ENCODE data around the gene SORCS3.

DNA sequence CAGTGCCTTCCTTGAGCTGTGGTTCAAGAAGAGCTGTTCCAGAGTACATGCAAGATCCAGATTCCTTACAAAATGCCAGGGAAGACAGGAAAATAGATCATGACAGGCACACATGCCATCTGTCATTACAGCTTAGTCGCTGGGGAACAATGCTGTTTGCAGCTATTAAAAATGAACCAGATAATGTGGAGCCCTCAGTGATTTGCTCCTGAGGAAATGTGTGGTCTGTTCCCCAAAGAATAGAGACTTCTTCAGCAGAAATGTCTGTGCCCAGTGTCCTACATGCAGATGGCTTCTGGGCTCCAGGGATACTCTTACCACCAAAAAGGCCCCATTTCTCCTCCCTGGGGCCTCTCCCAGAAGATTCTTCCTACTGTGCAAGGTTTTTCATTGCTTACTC is 627.9 kb downstream of the SORCS3 start:
- TF ChIP-seq, protein P1, sequence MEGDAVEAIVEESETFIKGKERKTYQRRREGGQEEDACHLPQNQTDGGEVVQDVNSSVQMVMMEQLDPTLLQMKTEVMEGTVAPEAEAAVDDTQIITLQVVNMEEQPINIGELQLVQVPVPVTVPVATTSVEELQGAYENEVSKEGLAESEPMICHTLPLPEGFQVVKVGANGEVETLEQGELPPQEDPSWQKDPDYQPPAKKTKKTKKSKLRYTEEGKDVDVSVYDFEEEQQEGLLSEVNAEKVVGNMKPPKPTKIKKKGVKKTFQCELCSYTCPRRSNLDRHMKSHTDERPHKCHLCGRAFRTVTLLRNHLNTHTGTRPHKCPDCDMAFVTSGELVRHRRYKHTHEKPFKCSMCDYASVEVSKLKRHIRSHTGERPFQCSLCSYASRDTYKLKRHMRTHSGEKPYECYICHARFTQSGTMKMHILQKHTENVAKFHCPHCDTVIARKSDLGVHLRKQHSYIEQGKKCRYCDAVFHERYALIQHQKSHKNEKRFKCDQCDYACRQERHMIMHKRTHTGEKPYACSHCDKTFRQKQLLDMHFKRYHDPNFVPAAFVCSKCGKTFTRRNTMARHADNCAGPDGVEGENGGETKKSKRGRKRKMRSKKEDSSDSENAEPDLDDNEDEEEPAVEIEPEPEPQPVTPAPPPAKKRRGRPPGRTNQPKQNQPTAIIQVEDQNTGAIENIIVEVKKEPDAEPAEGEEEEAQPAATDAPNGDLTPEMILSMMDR (IDR thresholded peaks at IDR 0.05): no peak
- TF ChIP-seq POLR2AphosphoS5 (IDR thresholded peaks at IDR 0.05; ENCODE audit: insufficient read depth in 1 of 2, low read depth in 1 of 2): no peak
